OCI-LY3 (cell line): ENCODE measurements around the gene PHKB.

Experiments
- H2AFZ ChIP-seq: fragments of 200-600, 300-600 bp; shearing (Covaris generic); 2 replicates; pipeline ENCODE4 v1.6.0; 2014; ENCODE audit warnings: antibody characterized with exemption, low read depth, low read length
- H3K27ac ChIP-seq: fragments of 200-600, 300-600 bp; sonication (generic); 2 replicates; pipeline ENCODE4 v1.5.1; 2014; ENCODE audit warnings: mild to moderate bottlenecking, low read length, moderate library complexity, mixed read lengths
- H3K27me3 ChIP-seq: fragments of 200-600, 300-600 bp; sonication (generic); 2 replicates; pipeline ENCODE4 v1.6.1; 2014; ENCODE audit warnings: low read depth, low read length, mixed read lengths
- H3K36me3 ChIP-seq: fragments of 200-600, 300-600 bp; sonication (generic); replicated peaks from 2 replicates; pipeline ENCODE3; 2014; ENCODE audit warnings: low read depth, low read length, mixed read lengths
- H3K4me1 ChIP-seq: fragments of 300-600, 200-600 bp; sonication (generic); 2 replicates; pipeline ENCODE4 v1.6.1; 2014; ENCODE audit warnings: low read length, mixed read lengths
- H3K4me2 ChIP-seq: fragments of 200-600, 300-600 bp; sonication (generic); 2 replicates; pipeline ENCODE4 v1.6.1; 2014; ENCODE audit warnings: low read length, mixed read lengths
- H3K4me3 ChIP-seq: fragments of 300-600, 200-600 bp; sonication (generic); 2 replicates; pipeline ENCODE4 v1.5.1; 2014; ENCODE audit warnings: antibody characterized with exemption, mild to moderate bottlenecking, low read length, moderate library complexity
- H3K79me2 ChIP-seq: fragments of 300-600, 200-600 bp; shearing (Covaris generic); 2 replicates; pipeline ENCODE4 v1.6.1; 2014; ENCODE audit warnings: mild to moderate bottlenecking, low read length, mixed read lengths
- H3K9ac ChIP-seq: fragments of 300-600, 200-600 bp; shearing (Covaris generic); 2 replicates; pipeline ENCODE4 v1.6.0; 2014; ENCODE audit warnings: mild to moderate bottlenecking, low read length, moderate library complexity
- H3K9me3 ChIP-seq: fragments of 200-600, 300-600 bp; shearing (Covaris generic); 2 replicates; pipeline ENCODE4 v1.6.1; 2014; ENCODE audit warnings: low read length, mixed read lengths; ENCODE audit not compliant: insufficient read depth
- H4K20me1 ChIP-seq: fragments of 200-600, 300-600 bp; sonication (generic); 2 replicates; pipeline ENCODE4 v1.6.1; 2016; ENCODE audit warnings: low read length, mixed read lengths; ENCODE audit not compliant: insufficient read depth
- EZH2phosphoT487 ChIP-seq: fragments of 200-600 bp; shearing (Covaris generic); IDR thresholded peaks from 2 replicates; pipeline ENCODE4 v1.6.1; 2018; ENCODE audit warnings: antibody characterized with exemption, mixed run types, low read depth
- TF ChIP-seq, protein P1 (sequence below): fragments of 200-600, 300-600 bp; sonication (generic); IDR thresholded peaks from 2 replicates; pipeline ENCODE4 v1.5.1; 2014; ENCODE audit warnings: antibody characterized with exemption, low read length, low read depth

The PHKB gene

DNA sequence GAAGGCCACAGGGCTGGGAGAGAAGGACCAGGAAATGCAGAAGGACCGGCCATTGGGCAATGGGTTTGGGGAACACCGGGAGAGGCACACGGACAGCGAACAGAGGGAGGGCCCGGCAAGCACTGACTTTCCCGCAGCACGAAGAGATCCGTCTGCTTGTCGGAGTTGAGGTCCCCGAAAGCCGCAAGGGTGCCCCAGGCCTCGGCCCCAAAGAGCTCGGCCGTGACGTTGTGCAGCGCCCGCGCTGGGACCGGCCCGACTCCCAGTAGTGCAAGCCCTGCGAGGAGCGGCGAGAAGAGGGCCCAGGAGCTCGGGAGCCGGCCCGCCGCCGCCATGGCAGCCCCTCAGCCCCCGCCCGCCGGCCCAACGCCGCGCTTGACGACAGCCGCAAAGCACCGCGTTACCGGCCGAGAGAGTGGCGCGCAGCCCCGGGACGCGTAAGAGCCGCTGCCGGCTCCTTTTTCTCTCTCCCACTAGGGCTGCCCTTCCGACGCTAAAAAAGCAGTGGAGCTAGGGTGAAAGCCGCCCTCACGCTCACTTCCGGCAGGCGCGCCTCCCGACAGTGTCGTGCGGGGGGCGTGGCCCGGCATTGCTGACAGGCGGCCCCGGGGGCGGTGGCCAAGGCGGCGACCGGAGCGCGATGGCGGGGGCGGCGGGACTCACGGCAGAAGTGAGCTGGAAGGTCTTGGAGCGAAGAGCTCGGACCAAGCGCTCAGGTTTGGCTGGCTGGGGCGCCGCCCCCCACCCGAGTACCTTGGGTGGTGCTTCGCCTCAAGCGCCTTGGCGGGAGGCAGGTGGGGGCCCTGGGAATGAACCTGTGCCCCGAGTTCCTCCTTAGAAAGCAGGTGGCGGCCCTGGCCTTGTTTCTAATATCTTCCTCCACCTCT is at the start of gene PHKB, which contains the start of gene ITFG1:
Gene PHKB, plus strand, starts transcription at position 621 of the 887 bp plus-strand sequence. Its CDS starts 20 bp downstream, at position 641.
Gene ITFG1, minus strand, starts transcription at position 353 of the 887 bp plus-strand sequence. Its CDS starts 18 bp downstream, at position 335.
- peak within 1 kb of the TSS; percentile 78 for H2AFZ ChIP-seq
- H3K4me1 ChIP-seq = peaks cover 10% of the 10 kb centered on the region
- H3K27me3 ChIP-seq = no peaks in the 10 kb centered on the region
- TF ChIP-seq, protein P1, sequence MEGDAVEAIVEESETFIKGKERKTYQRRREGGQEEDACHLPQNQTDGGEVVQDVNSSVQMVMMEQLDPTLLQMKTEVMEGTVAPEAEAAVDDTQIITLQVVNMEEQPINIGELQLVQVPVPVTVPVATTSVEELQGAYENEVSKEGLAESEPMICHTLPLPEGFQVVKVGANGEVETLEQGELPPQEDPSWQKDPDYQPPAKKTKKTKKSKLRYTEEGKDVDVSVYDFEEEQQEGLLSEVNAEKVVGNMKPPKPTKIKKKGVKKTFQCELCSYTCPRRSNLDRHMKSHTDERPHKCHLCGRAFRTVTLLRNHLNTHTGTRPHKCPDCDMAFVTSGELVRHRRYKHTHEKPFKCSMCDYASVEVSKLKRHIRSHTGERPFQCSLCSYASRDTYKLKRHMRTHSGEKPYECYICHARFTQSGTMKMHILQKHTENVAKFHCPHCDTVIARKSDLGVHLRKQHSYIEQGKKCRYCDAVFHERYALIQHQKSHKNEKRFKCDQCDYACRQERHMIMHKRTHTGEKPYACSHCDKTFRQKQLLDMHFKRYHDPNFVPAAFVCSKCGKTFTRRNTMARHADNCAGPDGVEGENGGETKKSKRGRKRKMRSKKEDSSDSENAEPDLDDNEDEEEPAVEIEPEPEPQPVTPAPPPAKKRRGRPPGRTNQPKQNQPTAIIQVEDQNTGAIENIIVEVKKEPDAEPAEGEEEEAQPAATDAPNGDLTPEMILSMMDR = no peak
- no peak for TF ChIP-seq EZH2phosphoT487
- H3K9ac ChIP-seq = peak within 1 kb of the TSS; percentile 80
- peak within 1 kb of the TSS; percentile 82 for H3K27ac ChIP-seq
- H3K36me3 ChIP-seq = peaks cover 2% of the 10 kb centered on the region
- peaks cover 27% of the 10 kb centered on the region for H3K79me2 ChIP-seq
- no peaks in the 10 kb centered on the region for H4K20me1 ChIP-seq
- H3K9me3 ChIP-seq = no peaks in the 10 kb centered on the region
- peak within 1 kb of the TSS; percentile 90 for H3K4me3 ChIP-seq
- H3K4me2 ChIP-seq = peak within 1 kb of the TSS; percentile 99

DNA sequence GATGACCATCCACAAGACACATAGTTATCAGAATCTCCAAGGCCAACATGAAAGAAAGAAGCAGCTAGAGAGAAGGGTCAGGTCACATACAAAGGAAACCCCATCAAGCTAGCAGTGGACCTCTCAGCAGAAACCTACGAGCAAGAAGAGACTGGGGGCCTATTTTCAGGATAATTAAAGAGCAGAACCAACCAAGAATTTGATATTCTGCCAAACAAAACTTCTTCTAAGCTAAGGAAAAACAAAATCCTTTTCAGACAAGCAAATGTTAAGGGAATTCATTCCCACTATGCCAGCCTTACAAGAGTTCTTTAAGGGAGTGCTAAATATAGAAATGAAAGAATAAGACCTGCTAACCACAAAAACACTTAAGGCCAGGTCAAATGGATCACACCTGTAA is 48.1 kb upstream of the PHKB start:
- no peak overlapping the region for H2AFZ ChIP-seq
- peaks cover 3% of the 10 kb centered on the region for H3K36me3 ChIP-seq
- TF ChIP-seq, protein P1 = no peak
- TF ChIP-seq EZH2phosphoT487 = no peak
- H3K4me1 ChIP-seq = no peaks in the 10 kb centered on the region
- no peak overlapping the region for H3K4me2 ChIP-seq
- no peak overlapping the region for H3K4me3 ChIP-seq
- no peaks in the 10 kb centered on the region for H4K20me1 ChIP-seq
- no peak overlapping the region for H3K27ac ChIP-seq
- no peaks in the 10 kb centered on the region for H3K27me3 ChIP-seq
- no peaks in the 10 kb centered on the region for H3K79me2 ChIP-seq
- H3K9ac ChIP-seq = no peak overlapping the region
- no peaks in the 10 kb centered on the region for H3K9me3 ChIP-seq

DNA sequence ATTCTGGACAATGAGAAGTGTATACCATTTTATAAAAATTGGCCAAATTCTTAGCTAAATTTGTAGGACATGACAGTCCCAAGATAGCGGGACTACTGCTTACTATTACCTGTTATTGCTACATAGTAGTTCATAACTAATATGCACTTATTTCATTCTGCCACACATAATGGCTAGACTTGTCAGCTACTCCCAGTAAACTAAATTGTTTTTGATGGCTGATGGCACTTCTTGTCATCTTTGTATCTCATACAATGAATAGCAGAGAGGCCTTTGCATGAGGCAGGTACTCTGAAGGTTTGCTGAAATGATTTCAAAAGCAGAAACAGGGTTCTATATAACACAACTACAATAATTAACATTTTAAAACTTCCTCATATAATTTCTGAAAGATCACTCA is 44.3 kb upstream of the PHKB start:
- Histone ChIP-seq H3K79me2 (no peaks in the 10 kb centered on the region), H3K4me2 (no peak overlapping the region), H3K36me3 (peaks cover 3% of the 10 kb centered on the region), H3K9me3 (no peaks in the 10 kb centered on the region), H3K4me3 (no peak overlapping the region), H3K27me3 (no peaks in the 10 kb centered on the region), H3K4me1 (no peaks in the 10 kb centered on the region), H2AFZ (no peak overlapping the region), H3K27ac (no peak overlapping the region), H3K9ac (no peak overlapping the region), H4K20me1 (no peaks in the 10 kb centered on the region)
- TF ChIP-seq, protein P1 = no peak
- no peak for TF ChIP-seq EZH2phosphoT487

DNA sequence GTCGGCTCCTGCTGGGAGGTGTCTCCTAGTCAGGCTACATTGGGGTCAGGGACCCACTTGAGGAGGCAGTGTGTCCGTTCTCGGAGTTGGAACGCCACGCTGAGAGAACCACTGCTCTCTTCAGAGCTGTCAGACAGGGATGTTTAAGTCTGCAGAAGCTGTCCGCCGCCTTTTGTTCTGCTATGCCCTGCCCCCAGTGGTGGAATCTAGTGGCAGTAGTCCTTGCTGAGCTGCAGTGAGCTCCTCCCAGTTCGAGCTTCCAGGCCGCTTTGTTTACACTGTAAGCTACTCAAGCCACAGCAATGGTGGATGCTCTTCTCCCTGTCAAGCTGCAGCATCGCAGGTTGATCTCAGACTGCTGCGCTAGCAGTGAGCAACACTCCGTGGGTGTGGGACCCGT is 36.3 kb upstream of the PHKB start:
- no peak overlapping the region for H3K27ac ChIP-seq
- no peaks in the 10 kb centered on the region for H4K20me1 ChIP-seq
- no peaks in the 10 kb centered on the region for H3K9me3 ChIP-seq
- TF ChIP-seq, protein P1 = no peak
- TF ChIP-seq EZH2phosphoT487 = no peak
- H3K36me3 ChIP-seq = peaks cover 4% of the 10 kb centered on the region
- no peaks in the 10 kb centered on the region for H3K4me1 ChIP-seq
- H3K27me3 ChIP-seq = no peaks in the 10 kb centered on the region
- H3K9ac ChIP-seq = no peak overlapping the region
- no peak overlapping the region for H3K4me2 ChIP-seq
- no peak overlapping the region for H3K4me3 ChIP-seq
- no peaks in the 10 kb centered on the region for H3K79me2 ChIP-seq
- no peak overlapping the region for H2AFZ ChIP-seq
